OCI-LY1 (cell line): ENCODE results near the gene ITGB3.

Source experiments
- H2AFZ ChIP-seq: fragments of 200-600 bp; sonication (generic), shearing (Covaris generic); 2 replicates; pipeline ENCODE4 v1.6.0; 2014; ENCODE audit warnings: antibody characterized with exemption, mild to moderate bottlenecking, low read length
- H3F3A ChIP-seq: fragments of 200-600 bp; sonication (generic), shearing (Covaris generic); 2 replicates; pipeline ENCODE4 v1.6.0; 2014; ENCODE audit warnings: mild to moderate bottlenecking, antibody characterized with exemption, low read length, moderate library complexity; ENCODE audit not compliant: insufficient read depth
- H3K27ac ChIP-seq: fragments of 200-600 bp; sonication (generic); 2 replicates; pipeline ENCODE4 v1.5.1; 2014; ENCODE audit warnings: low read length, mixed run types, mild to moderate bottlenecking, low read depth; ENCODE audit not compliant: poor library complexity, severe bottlenecking
- H3K27me3 ChIP-seq: fragments of 200-600 bp; sonication (generic); 2 replicates; pipeline ENCODE4 v1.6.0; 2014; ENCODE audit warnings: antibody characterized with exemption, mild to moderate bottlenecking, low read length, moderate library complexity; ENCODE audit not compliant: insufficient read depth
- H3K36me3 ChIP-seq: fragments of 200-600 bp; sonication (generic); 2 replicates; pipeline ENCODE4 v1.6.1; 2014; ENCODE audit warnings: mild to moderate bottlenecking, antibody characterized with exemption, low read length, moderate library complexity, mixed read lengths; ENCODE audit not compliant: insufficient read depth
- H3K4me1 ChIP-seq: fragments of 200-600 bp; sonication (generic); 2 replicates; pipeline ENCODE4 v1.5.1; 2014; ENCODE audit warnings: mild to moderate bottlenecking, low read length, moderate library complexity; ENCODE audit not compliant: insufficient read depth, severe bottlenecking
- H3K4me2 ChIP-seq: fragments of 200-600 bp; sonication (generic), shearing (Covaris generic); 2 replicates; pipeline ENCODE4 v1.6.1; 2014; ENCODE audit warnings: low read length
- H3K4me3 ChIP-seq: fragments of 200-600 bp; sonication (generic); 2 replicates; pipeline ENCODE4 v1.5.1; 2014; ENCODE audit warnings: low read length, low read depth, mild to moderate bottlenecking, mixed read lengths; ENCODE audit not compliant: poor library complexity, severe bottlenecking
- H3K79me2 ChIP-seq: fragments of 200-600 bp; shearing (Covaris generic); 2 replicates; pipeline ENCODE4 v1.6.1; 2016; ENCODE audit warnings: mixed run types, low read length, mixed read lengths; ENCODE audit not compliant: insufficient read depth
- H3K9ac ChIP-seq: fragments of 200-600 bp; sonication (generic), shearing (Covaris generic); 2 replicates; pipeline ENCODE4 v1.6.1; 2014; ENCODE audit warnings: mild to moderate bottlenecking, low read length, mixed read lengths
- H3K9me2 ChIP-seq: fragments of 200-600 bp; sonication (generic), shearing (Covaris generic); 2 replicates; pipeline ENCODE4 v1.6.1; 2014; ENCODE audit warnings: low read depth, mild to moderate bottlenecking, low read length, mixed read lengths
- H3K9me3 ChIP-seq: fragments of 200-600 bp; shearing (Covaris generic); 2 replicates; pipeline ENCODE4 v1.6.1; 2014; ENCODE audit warnings: low read length, mixed read lengths
- H4K20me1 ChIP-seq: fragments of 200-600 bp; sonication (generic), shearing (Covaris generic); 2 replicates; pipeline ENCODE4 v1.6.0; 2016; ENCODE audit warnings: mild to moderate bottlenecking, low read length; ENCODE audit not compliant: insufficient read depth
- EZH2 ChIP-seq: fragments of 200-600 bp; sonication (generic), shearing (Covaris generic); IDR thresholded peaks from 2 replicates; pipeline ENCODE4 v1.8.0; 2017; ENCODE audit warnings: borderline replicate concordance, mixed run types, mild to moderate bottlenecking, antibody characterized with exemption, low read length, moderate library complexity, mixed read lengths
- TF ChIP-seq, protein P1 (sequence below): fragments of 200-600 bp; sonication (generic), shearing (Covaris generic); IDR thresholded peaks from 2 replicates; pipeline ENCODE4 v1.5.1; 2017; ENCODE audit warnings: mild to moderate bottlenecking, antibody characterized with exemption, low read length, moderate library complexity, mixed read lengths

ITGB3 gene

GRCh38 chr17:47272491-47272890, 18.9 kb downstream of the ITGB3 start:
- Histone ChIP-seq H3K4me1 (no peaks in the 10 kb centered on the region), H4K20me1 (no peaks in the 10 kb centered on the region), H3K9ac (no peak overlapping the region), H3K9me3 (no peaks in the 10 kb centered on the region), H3K9me2 (no peaks in the 10 kb centered on the region), H3K27me3 (no peaks in the 10 kb centered on the region), H2AFZ (no peak overlapping the region), H3K4me2 (no peak overlapping the region), H3K79me2 (no peaks in the 10 kb centered on the region), H3F3A (no peaks in the 10 kb centered on the region), H3K4me3 (no peak overlapping the region), H3K27ac (no peak overlapping the region), H3K36me3 (no peaks in the 10 kb centered on the region)
- no peak for TF ChIP-seq EZH2
- TF ChIP-seq, protein P1, sequence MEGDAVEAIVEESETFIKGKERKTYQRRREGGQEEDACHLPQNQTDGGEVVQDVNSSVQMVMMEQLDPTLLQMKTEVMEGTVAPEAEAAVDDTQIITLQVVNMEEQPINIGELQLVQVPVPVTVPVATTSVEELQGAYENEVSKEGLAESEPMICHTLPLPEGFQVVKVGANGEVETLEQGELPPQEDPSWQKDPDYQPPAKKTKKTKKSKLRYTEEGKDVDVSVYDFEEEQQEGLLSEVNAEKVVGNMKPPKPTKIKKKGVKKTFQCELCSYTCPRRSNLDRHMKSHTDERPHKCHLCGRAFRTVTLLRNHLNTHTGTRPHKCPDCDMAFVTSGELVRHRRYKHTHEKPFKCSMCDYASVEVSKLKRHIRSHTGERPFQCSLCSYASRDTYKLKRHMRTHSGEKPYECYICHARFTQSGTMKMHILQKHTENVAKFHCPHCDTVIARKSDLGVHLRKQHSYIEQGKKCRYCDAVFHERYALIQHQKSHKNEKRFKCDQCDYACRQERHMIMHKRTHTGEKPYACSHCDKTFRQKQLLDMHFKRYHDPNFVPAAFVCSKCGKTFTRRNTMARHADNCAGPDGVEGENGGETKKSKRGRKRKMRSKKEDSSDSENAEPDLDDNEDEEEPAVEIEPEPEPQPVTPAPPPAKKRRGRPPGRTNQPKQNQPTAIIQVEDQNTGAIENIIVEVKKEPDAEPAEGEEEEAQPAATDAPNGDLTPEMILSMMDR, result no peak

DNA sequence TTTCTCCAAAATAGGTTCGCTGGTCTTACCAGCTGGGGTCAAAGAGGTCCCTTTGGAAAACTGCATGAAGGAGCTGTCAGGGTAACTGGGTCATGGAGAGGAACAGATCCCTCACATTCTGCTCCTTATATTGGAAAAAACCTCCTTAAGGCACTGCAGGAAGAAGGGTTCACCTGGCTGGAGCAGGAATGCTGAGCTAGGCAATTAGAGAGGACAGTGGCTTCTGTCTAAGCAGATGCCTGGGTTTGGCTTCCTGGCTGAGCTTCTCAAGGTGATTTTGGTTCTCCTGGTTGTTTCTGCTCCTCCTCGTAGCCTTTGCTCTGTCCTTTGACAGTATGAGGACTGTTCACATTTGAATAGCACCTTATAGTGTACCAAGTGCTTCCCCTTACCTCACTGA, 19.6 kb downstream of the ITGB3 start:
- no peak overlapping the region for H3K4me2 ChIP-seq
- no peaks in the 10 kb centered on the region for H3K4me1 ChIP-seq
- H3K27ac ChIP-seq, result no peak overlapping the region
- H3F3A ChIP-seq, result no peaks in the 10 kb centered on the region
- no peak overlapping the region for H3K4me3 ChIP-seq
- no peak overlapping the region for H2AFZ ChIP-seq
- no peaks in the 10 kb centered on the region for H4K20me1 ChIP-seq
- H3K36me3 ChIP-seq, result no peaks in the 10 kb centered on the region
- H3K79me2 ChIP-seq, result no peaks in the 10 kb centered on the region
- TF ChIP-seq, protein P1, result no peak
- TF ChIP-seq EZH2, result no peak
- H3K27me3 ChIP-seq, result no peaks in the 10 kb centered on the region
- H3K9me3 ChIP-seq, result no peaks in the 10 kb centered on the region
- H3K9me2 ChIP-seq, result no peaks in the 10 kb centered on the region
- H3K9ac ChIP-seq, result no peak overlapping the region

DNA sequence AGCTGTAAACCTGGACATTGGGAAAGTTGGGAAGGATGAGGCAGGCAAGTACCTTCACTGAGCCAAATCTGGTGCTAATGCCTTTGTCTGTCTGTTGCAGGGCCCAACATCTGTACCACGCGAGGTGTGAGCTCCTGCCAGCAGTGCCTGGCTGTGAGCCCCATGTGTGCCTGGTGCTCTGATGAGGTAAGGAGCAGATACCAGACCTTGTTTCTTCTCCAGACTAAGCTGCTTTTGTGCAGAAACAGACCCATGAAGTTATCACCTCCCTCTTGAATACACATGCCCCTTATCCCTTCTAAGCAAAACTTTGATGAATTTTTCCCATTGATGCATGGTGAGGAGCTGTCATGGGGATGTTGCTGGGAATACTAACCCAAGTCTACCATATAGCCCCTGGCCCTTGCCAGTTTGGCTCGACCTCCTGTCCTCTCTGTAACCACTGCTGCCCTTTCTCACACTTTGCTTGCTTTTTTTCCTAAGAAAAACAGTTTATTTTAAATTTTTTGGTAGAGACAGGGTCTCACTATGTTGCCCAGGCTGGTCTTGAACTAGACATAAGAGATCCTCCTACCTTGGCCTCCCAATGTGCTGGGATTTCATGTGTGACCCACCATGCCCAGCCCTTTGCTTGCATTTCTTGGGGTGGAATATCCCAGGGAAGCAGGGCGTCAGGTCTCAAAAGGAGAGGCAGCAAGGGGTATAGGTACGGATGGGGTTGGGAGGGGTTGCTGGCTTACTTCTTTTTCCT, 20.9 kb downstream of the ITGB3 start:
- no peaks in the 10 kb centered on the region for H3K36me3 ChIP-seq
- peaks cover 11% of the 10 kb centered on the region for H3K4me1 ChIP-seq
- H4K20me1 ChIP-seq, result no peaks in the 10 kb centered on the region
- H2AFZ ChIP-seq, result no peak overlapping the region
- no peaks in the 10 kb centered on the region for H3K9me3 ChIP-seq
- no peaks in the 10 kb centered on the region for H3K79me2 ChIP-seq
- H3K27me3 ChIP-seq, result no peaks in the 10 kb centered on the region
- H3K9ac ChIP-seq, result no peak overlapping the region
- H3K9me2 ChIP-seq, result no peaks in the 10 kb centered on the region
- TF ChIP-seq, protein P1, result no peak
- TF ChIP-seq EZH2, result no peak
- no peaks in the 10 kb centered on the region for H3F3A ChIP-seq
- H3K4me2 ChIP-seq, result no peak overlapping the region
- H3K4me3 ChIP-seq, result no peak overlapping the region
- H3K27ac ChIP-seq, result no peak overlapping the region
